Endothelial cell of umbilical vein (primary cell): ENCODE data around the gene HCAR1. TPM values are rescaled to one million over a fixed set of nuclear protein-coding genes. Genes with fewer than 3 reads are reported as not detected.

Experiments
- BruUV-seq: library from RNA; stranded (reverse); fragments of 400-500 nt; replicated peaks from 2 replicates; lab custom pipeline; 2021; lab: Mats Ljungman, UMichigan
- CTCF ChIA-PET: fragments of 300-600, 350-600 bp; sonication (Branson Sonifier 250); formaldehyde crosslinking; loops from one replicate; lab custom pipeline; 2021; ENCODE audit warnings: antibody characterized with exemption, inconsistent platforms; lab: Charles Lee
- POLR2A ChIA-PET: fragments of 300-600, 350-600 bp; sonication (Branson Sonifier 250); formaldehyde crosslinking; loops from one replicate; lab custom pipeline; 2021; ENCODE audit warnings: antibody characterized with exemption, inconsistent platforms; lab: Charles Lee
- DNase-seq: peaks from one replicate; pipeline ENCODE4 v3.0.0-alpha.2; 2011; ENCODE audit warnings: low read depth, low spot score
- FAIRE-seq: peaks from 2 replicates; lab custom pipeline; 2011; peaks lifted over from hg19 to GRCh38; lab: Jason Lieb, UNC
- H2AFZ ChIP-seq: 2 replicates; pipeline ENCODE4 v1.6.0; 2012; ENCODE audit warnings: low read depth, low read length, control low read depth, inconsistent platforms
- H3K27ac ChIP-seq: 2 replicates; pipeline ENCODE4 v1.5.1; 2011; ENCODE audit warnings: low read depth, mild to moderate bottlenecking, control low read depth, low read length, moderate library complexity; ENCODE audit not compliant: insufficient read depth
- H3K27me3 ChIP-seq, 2 experiments: 2 replicates each; pipeline versions ENCODE4 v1.6.0 to v1.6.1; 2011; ENCODE audit warnings: low read length in 2 of 2, mixed read lengths in 1 of 2; ENCODE audit not compliant: control insufficient read depth in 2 of 2, insufficient read depth in 2 of 2
- H3K36me3 ChIP-seq, 2 experiments: 2 replicates in 1 of 2; 3 replicates in 1 of 2; pipeline ENCODE4 v1.5.1; 2011; ENCODE audit warnings: low read length in 2 of 2, mild to moderate bottlenecking in 1 of 2, moderate library complexity in 1 of 2; ENCODE audit not compliant: control insufficient read depth in 2 of 2, insufficient read depth in 2 of 2; ENCODE audit errors: extremely low read depth in 1 of 2
- H3K4me1 ChIP-seq: 3 replicates; pipeline ENCODE4 v1.5.1; 2011; ENCODE audit warnings: mild to moderate bottlenecking, low read length; ENCODE audit not compliant: control insufficient read depth, insufficient read depth; ENCODE audit errors: extremely low read depth
- H3K4me2 ChIP-seq: 2 replicates; pipeline ENCODE4 v1.6.1; 2011; ENCODE audit warnings: low read length, control low read depth, mixed read lengths; ENCODE audit not compliant: insufficient read depth
- H3K4me3 ChIP-seq, 3 experiments: fragments of 200-600 bp in 1 of 3; sonication (generic), shearing (Covaris generic) in 1 of 3; replicated peaks in 1 of 3; 2 replicates each; pipeline ENCODE4 v1.5.1; 2011 to 2016; ENCODE audit warnings: control low read depth in 3 of 3, low read length in 3 of 3, mild to moderate bottlenecking in 2 of 3, inconsistent platforms in 1 of 3, low read depth in 1 of 3, moderate library complexity in 1 of 3; ENCODE audit not compliant: insufficient read depth in 1 of 3
- H3K79me2 ChIP-seq: 2 replicates; pipeline ENCODE4 v1.6.0; 2012; ENCODE audit warnings: low read length, inconsistent platforms; ENCODE audit not compliant: control insufficient read depth, insufficient read depth
- H3K9ac ChIP-seq: replicated peaks from 2 replicates; pipeline ENCODE3; 2011; ENCODE audit warnings: low read length, control low read depth; ENCODE audit not compliant: insufficient read depth; ENCODE audit errors: extremely low read depth
- H3K9me1 ChIP-seq: replicated peaks from 3 replicates; pipeline ENCODE4 v1.6.0; 2011; ENCODE audit warnings: mild to moderate bottlenecking, low read length; ENCODE audit not compliant: control insufficient read depth, insufficient read depth; ENCODE audit errors: extremely low read depth
- H3K9me3 ChIP-seq: replicated peaks from 2 replicates; pipeline ENCODE4 v1.5.1; 2012; ENCODE audit warnings: low read length, inconsistent platforms; ENCODE audit not compliant: control insufficient read depth, insufficient read depth
- H4K20me1 ChIP-seq: replicated peaks from 2 replicates; pipeline ENCODE3; 2011; ENCODE audit warnings: mild to moderate bottlenecking, low read length; ENCODE audit not compliant: control insufficient read depth, insufficient read depth; ENCODE audit errors: extremely low read depth
- CTCF ChIP-seq, 2 donors: IDR thresholded peaks; 1 replicate in 1 of 2; 2 replicates in 1 of 2; pipeline ENCODE4 v1.5.1; 2011; ENCODE audit warnings: low read length in 2 of 2, mild to moderate bottlenecking in 2 of 2, moderate library complexity in 2 of 2, control low read depth in 1 of 2, inconsistent platforms in 1 of 2, low read depth in 1 of 2; ENCODE audit not compliant: insufficient read depth in 1 of 2; ENCODE audit errors: extremely low read depth in 1 of 2
- EZH2 ChIP-seq: IDR thresholded peaks from 2 replicates; pipeline ENCODE4 v1.6.1; 2012; ENCODE audit warnings: borderline replicate concordance, low read depth, mild to moderate bottlenecking, moderate library complexity, low read length, inconsistent platforms; ENCODE audit not compliant: severe bottlenecking
- FOS ChIP-seq: IDR thresholded peaks from 2 replicates; pipeline ENCODE4 v1.6.1; 2011; ENCODE audit warnings: mild to moderate bottlenecking, low read length, moderate library complexity, borderline replicate concordance; ENCODE audit not compliant: insufficient read depth
- GATA2 ChIP-seq: IDR thresholded peaks from 2 replicates; pipeline ENCODE4 v1.7.0; 2011; ENCODE audit warnings: low read depth, mild to moderate bottlenecking, moderate library complexity, mixed read lengths, low read length; ENCODE audit not compliant: insufficient read length, insufficient read depth
- JUN ChIP-seq: IDR thresholded peaks from 2 replicates; pipeline ENCODE4 v1.6.1; 2011; ENCODE audit warnings: borderline replicate concordance, low read depth; ENCODE audit not compliant: insufficient read length, insufficient read depth
- MAX ChIP-seq: IDR thresholded peaks from 2 replicates; pipeline ENCODE4 v1.6.1; 2011; ENCODE audit not compliant: insufficient read depth, insufficient read length
- MYC ChIP-seq: IDR thresholded peaks from one replicate; pipeline ENCODE4 v1.6.1; 2011; ENCODE audit warnings: mild to moderate bottlenecking, low read depth, low read length
- POLR2A ChIP-seq: IDR thresholded peaks from 2 replicates; pipeline ENCODE4 v1.6.1; 2012; ENCODE audit warnings: low read depth, mild to moderate bottlenecking, control low read depth, low read length
- POLR2AphosphoS5 ChIP-seq: IDR thresholded peaks from 2 replicates; pipeline ENCODE4 v1.6.1; 2012; ENCODE audit warnings: low read depth, mild to moderate bottlenecking, control low read depth, low read length, moderate library complexity; ENCODE audit not compliant: insufficient read depth
- dilution Hi-C: fragments of 300-500 bp; cut with MboI; formaldehyde crosslinking; loops from one replicate; pipeline ENCODE4 v1.15.0; 2019; ENCODE audit warnings: low sequenced_read_pairs; ENCODE audit not compliant: extremely low pct_ligation_motif_present
- intact Hi-C: fragments of 100-400 bp; cut with micrococcal nuclease; formaldehyde crosslinking; loops from one replicate; pipeline ENCODE4 v1.10.0; 2022
- polyA plus RNA-seq, 4 experiments: library from polyadenylated mRNA; depleted of rRNA in 3 of 4; stranded (reverse) in 3 of 4; unstranded in 1 of 4; fragments of >200 nt; gene quantifications; 2 replicates each; pipeline versions ENCODE4 v1.2.1 to v1.2.3, GENCODE V29; 2011 to 2012; ENCODE audit warnings: missing spikeins in 1 of 4
- total RNA-seq: library from RNA; stranded (reverse); gene quantifications from 2 replicates; pipeline ENCODE4 v1.2.3, GENCODE V29; 2021

The HCAR1 gene
- total and polyA plus RNA-seq, 2 donors (not counting 3 experiments of a cell fraction or from before 2014, with no cell fraction given) = 0.04 TPM; not detected in 1

DNA sequence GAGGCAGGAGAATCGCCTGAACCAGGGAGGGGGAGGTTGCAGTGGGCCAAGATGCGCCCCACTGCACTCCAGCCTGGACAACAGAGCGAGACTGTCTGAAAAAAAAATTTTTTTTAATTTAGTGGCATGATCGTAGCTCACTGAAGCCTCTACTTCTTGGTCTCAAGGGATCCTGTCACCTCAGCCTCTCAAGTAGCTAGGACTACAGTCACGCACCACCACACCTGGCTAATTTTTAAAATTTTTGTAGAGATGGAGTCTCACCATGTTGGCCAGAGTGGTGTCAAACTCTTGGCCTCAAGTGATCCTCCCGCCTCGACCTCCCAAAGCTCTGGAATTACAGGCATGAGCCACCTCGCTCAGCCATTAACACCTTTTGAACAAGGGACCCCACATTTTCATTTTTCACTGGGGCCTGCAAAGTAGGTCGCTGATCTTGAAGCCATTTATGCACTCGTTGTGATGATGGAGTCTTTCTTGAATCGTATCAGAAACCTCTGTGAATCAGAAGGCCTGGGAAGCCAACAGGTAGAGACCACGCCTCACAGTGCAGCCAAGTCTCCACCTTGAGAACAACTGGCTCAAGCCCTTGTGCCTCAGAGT, 5.9 kb downstream of the HCAR1 start:
- Histone ChIP-seq H3K4me1 (peaks cover 19% of the 10 kb centered on the region), H3K27me3 (no peaks in the 10 kb centered on the region), H2AFZ (no peak overlapping the region), H3K79me2 (no peaks in the 10 kb centered on the region), H3K4me2 (no peak overlapping the region), H3K36me3 (no peaks in the 10 kb centered on the region), H4K20me1 (no peaks in the 10 kb centered on the region), H3K4me3 (no peak overlapping the region), H3K27ac (no peak overlapping the region), H3K9me1 (no peaks in the 10 kb centered on the region), H3K9me3 (no peaks in the 10 kb centered on the region), H3K9ac (no peak overlapping the region)
- DNase-seq (no peak), FAIRE-seq (no peak)
- CTCF ChIA-PET = interaction anchor here (1.6 kb wide), 1 partner anchor 87 kb away, joined by 5 read pairs; no protein-coding TSS in a partner anchor
- TF ChIP-seq CTCF (IDR thresholded peaks at IDR 0.05; ENCODE audit: extremely low read depth in 1 of 2, insufficient read depth in 1 of 2, low read depth in 1 of 2, low read length in 2 of 2) (no peak), MAX (no peak), POLR2AphosphoS5 (no peak), FOS (no peak), POLR2A (no peak), EZH2 (no peak), MYC (no peak), JUN (no peak), GATA2 (no peak)
- BruUV-seq = no TSS peak
- dilution Hi-C loops (no loop called here), intact Hi-C loops (no loop called here)
- POLR2A ChIA-PET = no interaction called here
